ENCODE data around the gene TRIM60.
"Not testable (repeated sequence)": the region's sequence is repeated elsewhere in the genome, so short reads cannot be mapped to it uniquely, and the experiment has no call there.

The TRIM60 gene

GRCh38 chr4:165053645-165054044 lies 21.8 kb downstream of the TRIM60 start, which contains the start of gene TRIM75:
TSS of gene TRIM75 (plus strand) at chr4:165053866. CDS start at chr4:165059148, 5,282 bp downstream.
- Histone ChIP-seq H3K9me3 (ENCODE audit: insufficient read depth, low read depth, low read length) (no peaks in the 10 kb centered on the region), H3K4me1 (ENCODE audit: insufficient read depth, low read length) (no peaks in the 10 kb centered on the region), H3K9ac (ENCODE audit: low read depth, low read length) (no peak within 1 kb of the TSS), H3K27me3 (ENCODE audit: insufficient read depth, low read length) (no peaks in the 10 kb centered on the region), H3K36me3 (ENCODE audit: insufficient read depth, low read length) (no peaks in the 10 kb centered on the region), H3K27ac (ENCODE audit: low read depth, low read length) (no peak within 1 kb of the TSS), H3K4me3 (ENCODE audit: low read length) (no peak within 1 kb of the TSS)
- WGBS, result 82% methylated on average over 6 of the region's 6 CpGs

- no peak overlapping the region for H3K4me3 ChIP-seq (ENCODE audit: low read length)
- H3K27ac ChIP-seq (ENCODE audit: low read depth, low read length), result no peak overlapping the region
- no peak overlapping the region for H3K9ac ChIP-seq (ENCODE audit: low read depth, low read length)
- H3K4me1 ChIP-seq (ENCODE audit: insufficient read depth, low read length), result no peaks in the 10 kb centered on the region
- 94% methylated on average over 9 of the region's 9 CpGs for WGBS
- no peaks in the 10 kb centered on the region for H3K36me3 ChIP-seq (ENCODE audit: insufficient read depth, low read length)
- no peaks in the 10 kb centered on the region for H3K9me3 ChIP-seq (ENCODE audit: insufficient read depth, low read depth, low read length)
- no peaks in the 10 kb centered on the region for H3K27me3 ChIP-seq (ENCODE audit: insufficient read depth, low read length)
Measured at GRCh38 chr4:165055601-165056000, 23.8 kb downstream of the TRIM60 start.

GRCh38 chr4:165058666-165059065 lies 26.9 kb downstream of the TRIM60 start:
- H3K27ac ChIP-seq (ENCODE audit: low read depth, low read length), result no peak overlapping the region
- no peaks in the 10 kb centered on the region for H3K27me3 ChIP-seq (ENCODE audit: insufficient read depth, low read length)
- H3K9me3 ChIP-seq (ENCODE audit: insufficient read depth, low read depth, low read length), result no peaks in the 10 kb centered on the region
- no peaks in the 10 kb centered on the region for H3K4me1 ChIP-seq (ENCODE audit: insufficient read depth, low read length)
- H3K4me3 ChIP-seq (ENCODE audit: low read length), result no peak overlapping the region
- H3K9ac ChIP-seq (ENCODE audit: low read depth, low read length), result no peak overlapping the region
- no peaks in the 10 kb centered on the region for H3K36me3 ChIP-seq (ENCODE audit: insufficient read depth, low read length)
- WGBS, result 89% methylated on average over 2 of the region's 2 CpGs

- H3K27me3 ChIP-seq (ENCODE audit: insufficient read depth, low read length), result no peaks in the 10 kb centered on the region
- no peak overlapping the region for H3K9ac ChIP-seq (ENCODE audit: low read depth, low read length)
- no peak overlapping the region for H3K27ac ChIP-seq (ENCODE audit: low read depth, low read length)
- H3K36me3 ChIP-seq (ENCODE audit: insufficient read depth, low read length), result no peaks in the 10 kb centered on the region
- WGBS, result 96% methylated on average over 4 of the region's 4 CpGs
- no peak overlapping the region for H3K4me3 ChIP-seq (ENCODE audit: low read length)
- no peaks in the 10 kb centered on the region for H3K4me1 ChIP-seq (ENCODE audit: insufficient read depth, low read length)
- H3K9me3 ChIP-seq (ENCODE audit: insufficient read depth, low read depth, low read length), result no peaks in the 10 kb centered on the region
Measured at GRCh38 chr4:165059386-165059785, 27.6 kb downstream of the TRIM60 start.

GRCh38 chr4:165060938-165061337 lies 29.1 kb downstream of the TRIM60 start:
- no peak overlapping the region for H3K4me3 ChIP-seq (ENCODE audit: low read length)
- no peaks in the 10 kb centered on the region for H3K27me3 ChIP-seq (ENCODE audit: insufficient read depth, low read length)
- no peaks in the 10 kb centered on the region for H3K9me3 ChIP-seq (ENCODE audit: insufficient read depth, low read depth, low read length)
- WGBS, result 83% methylated on average over 1 of the region's 1 CpG
- H3K4me1 ChIP-seq (ENCODE audit: insufficient read depth, low read length), result no peaks in the 10 kb centered on the region
- no peak overlapping the region for H3K27ac ChIP-seq (ENCODE audit: low read depth, low read length)
- H3K9ac ChIP-seq (ENCODE audit: low read depth, low read length), result no peak overlapping the region
- H3K36me3 ChIP-seq (ENCODE audit: insufficient read depth, low read length), result no peaks in the 10 kb centered on the region

- Histone ChIP-seq H3K27me3 (ENCODE audit: insufficient read depth, low read length) (no peaks in the 10 kb centered on the region), H3K9me3 (ENCODE audit: insufficient read depth, low read depth, low read length) (no peaks in the 10 kb centered on the region), H3K36me3 (ENCODE audit: insufficient read depth, low read length) (no peaks in the 10 kb centered on the region), H3K4me3 (ENCODE audit: low read length) (no peak overlapping the region), H3K9ac (ENCODE audit: low read depth, low read length) (no peak overlapping the region), H3K27ac (ENCODE audit: low read depth, low read length) (no peak overlapping the region), H3K4me1 (ENCODE audit: insufficient read depth, low read length) (peaks cover 8% of the 10 kb centered on the region; the same call in 1 of the 2 replicates)
- 100% methylated on average over 1 of the region's 1 CpG for WGBS
Measured at GRCh38 chr4:165070560-165070959, 38.8 kb downstream of the TRIM60 start.

- not testable (repeated sequence) for H3K27ac ChIP-seq (ENCODE audit: low read depth, low read length); H3K4me3 ChIP-seq (ENCODE audit: low read length); H3K4me1 ChIP-seq (ENCODE audit: insufficient read depth, low read length); H3K36me3 ChIP-seq (ENCODE audit: insufficient read depth, low read length); H3K9me3 ChIP-seq (ENCODE audit: insufficient read depth, low read depth, low read length); H3K27me3 ChIP-seq (ENCODE audit: insufficient read depth, low read length); H3K9ac ChIP-seq (ENCODE audit: low read depth, low read length)
- WGBS, result 69% methylated on average over 11 of the region's 11 CpGs
Measured at GRCh38 chr4:165073346-165073745, 41.5 kb downstream of the TRIM60 start.

GRCh38 chr4:165077034-165077578 lies 45.3 kb downstream of the TRIM60 start:
- no peak overlapping the region for H3K4me3 ChIP-seq (ENCODE audit: low read length)
- H3K36me3 ChIP-seq (ENCODE audit: insufficient read depth, low read length), result peaks cover 26% of the 10 kb centered on the region
- 92% methylated on average over 5 of the region's 5 CpGs for WGBS
- H3K27ac ChIP-seq (ENCODE audit: low read depth, low read length), result no peak overlapping the region
- H3K27me3 ChIP-seq (ENCODE audit: insufficient read depth, low read length), result no peaks in the 10 kb centered on the region
- no peak overlapping the region for H3K9ac ChIP-seq (ENCODE audit: low read depth, low read length)
- H3K9me3 ChIP-seq (ENCODE audit: insufficient read depth, low read depth, low read length), result no peaks in the 10 kb centered on the region
- peaks cover 8% of the 10 kb centered on the region; the same call in 1 of the 2 replicates for H3K4me1 ChIP-seq (ENCODE audit: insufficient read depth, low read length)

GRCh38 chr4:165079476-165079875 lies 47.7 kb downstream of the TRIM60 start:
- Histone ChIP-seq H3K36me3 (ENCODE audit: insufficient read depth, low read length) (peaks cover 31% of the 10 kb centered on the region), H3K4me1 (ENCODE audit: insufficient read depth, low read length) (no peaks in the 10 kb centered on the region), H3K9me3 (ENCODE audit: insufficient read depth, low read depth, low read length) (no peaks in the 10 kb centered on the region), H3K27ac (ENCODE audit: low read depth, low read length) (no peak overlapping the region), H3K27me3 (ENCODE audit: insufficient read depth, low read length) (no peaks in the 10 kb centered on the region), H3K9ac (ENCODE audit: low read depth, low read length) (no peak overlapping the region), H3K4me3 (ENCODE audit: low read length) (no peak overlapping the region)
- WGBS, result 95% methylated on average over 6 of the region's 6 CpGs

- H3K9ac ChIP-seq (ENCODE audit: low read depth, low read length); H3K27me3 ChIP-seq (ENCODE audit: insufficient read depth, low read length); H3K27ac ChIP-seq (ENCODE audit: low read depth, low read length); H3K4me1 ChIP-seq (ENCODE audit: insufficient read depth, low read length); H3K9me3 ChIP-seq (ENCODE audit: insufficient read depth, low read depth, low read length); H3K4me3 ChIP-seq (ENCODE audit: low read length): not testable (repeated sequence)
- peaks cover 46% of the 10 kb centered on the region for H3K36me3 ChIP-seq (ENCODE audit: insufficient read depth, low read length)
- 91% methylated on average over 6 of the region's 7 CpGs for WGBS
Measured at GRCh38 chr4:165084787-165085186, 53.0 kb downstream of the TRIM60 start.

GRCh38 chr4:165085946-165086345 lies 54.1 kb downstream of the TRIM60 start:
- Histone ChIP-seq H3K9me3 (ENCODE audit: insufficient read depth, low read depth, low read length) (no peaks in the 10 kb centered on the region), H3K4me1 (ENCODE audit: insufficient read depth, low read length) (no peaks in the 10 kb centered on the region), H3K27me3 (ENCODE audit: insufficient read depth, low read length) (no peaks in the 10 kb centered on the region), H3K9ac (ENCODE audit: low read depth, low read length) (no peak overlapping the region), H3K36me3 (ENCODE audit: insufficient read depth, low read length) (peaks cover 39% of the 10 kb centered on the region), H3K4me3 (ENCODE audit: low read length) (no peak overlapping the region), H3K27ac (ENCODE audit: low read depth, low read length) (no peak overlapping the region)
- 98% methylated on average over 2 of the region's 2 CpGs for WGBS

GRCh38 chr4:165088366-165088765 lies 56.6 kb downstream of the TRIM60 start:
- H3K4me1 ChIP-seq (ENCODE audit: insufficient read depth, low read length), result no peaks in the 10 kb centered on the region
- WGBS, result 95% methylated on average over 3 of the region's 3 CpGs
- H3K4me3 ChIP-seq (ENCODE audit: low read length), result no peak overlapping the region
- H3K36me3 ChIP-seq (ENCODE audit: insufficient read depth, low read length), result peaks cover 42% of the 10 kb centered on the region
- H3K9me3 ChIP-seq (ENCODE audit: insufficient read depth, low read depth, low read length), result no peaks in the 10 kb centered on the region
- H3K9ac ChIP-seq (ENCODE audit: low read depth, low read length), result no peak overlapping the region
- no peaks in the 10 kb centered on the region for H3K27me3 ChIP-seq (ENCODE audit: insufficient read depth, low read length)
- H3K27ac ChIP-seq (ENCODE audit: low read depth, low read length), result no peak overlapping the region
